ENCODE data around the gene PGM5. TPM values are rescaled to one million over a fixed set of nuclear protein-coding genes. Genes with fewer than 3 reads are reported as not detected.

The PGM5 gene
- total and polyA plus RNA-seq, 2 experiments from 2014 or later: not detected

GRCh38 chr9:68476422-68476821 lies 120.0 kb downstream of the PGM5 start:
- Mint-ChIP-seq H3K36me3 (ENCODE audit: low read depth) (no peaks in the 10 kb centered on the region), H3K27me3 (ENCODE audit: insufficient read depth, low read depth, poor library complexity) (no peaks in the 10 kb centered on the region), H3K27ac (no peak overlapping the region), H3K4me3 (no peak overlapping the region), H3K4me1 (no peaks in the 10 kb centered on the region), H3K9me3 (no peaks in the 10 kb centered on the region; the same call in 2 of the 3 replicates)
- ATAC-seq: no peak
- Histone ChIP-seq H3K4me1 (ENCODE audit: insufficient read depth) (no peaks in the 10 kb centered on the region), H3K4me2 (no peak overlapping the region), H2AFZ (no peak overlapping the region), H3K36me3 (ENCODE audit: insufficient read depth) (no peaks in the 10 kb centered on the region), H4K20me1 (replicated peaks; ENCODE audit: insufficient read depth) (no peaks in the 10 kb centered on the region), H3K27ac (ENCODE audit: low read depth) (no peak overlapping the region), H3F3A (replicated peaks; ENCODE audit: low read depth) (no peaks in the 10 kb centered on the region), H3K79me2 (replicated peaks; ENCODE audit: insufficient read depth) (no peaks in the 10 kb centered on the region), H3K4me3 (no peak overlapping the region), H3K9me2 (ENCODE audit: insufficient read depth) (no peaks in the 10 kb centered on the region), H3K27me3 (ENCODE audit: insufficient read depth) (peaks cover 9% of the 10 kb centered on the region; the same call in 1 of the 2 replicates)
- TF ChIP-seq ZNF114 (CRISPR knock-in tag; IDR thresholded peaks at IDR 0.05): no peak
- no peak for TF ChIP-seq POLR2AphosphoS5 (IDR thresholded peaks at IDR 0.05; ENCODE audit: low read depth)
- no peak for TF ChIP-seq EZH2phosphoT487 (IDR thresholded peaks at IDR 0.05; ENCODE audit: unreplicated experiment)
- TF ChIP-seq CTCF (conservative IDR thresholded peaks at IDR 0.05; ENCODE audit: low read depth in 2 of 2): no peak
- no peak for TF ChIP-seq ZNF462 (CRISPR knock-in tag; IDR thresholded peaks at IDR 0.05)
- no peak for TF ChIP-seq REST (IDR thresholded peaks at IDR 0.05; ENCODE audit: unreplicated experiment)
- no peak for TF ChIP-seq JUNB (IDR thresholded peaks at IDR 0.05; ENCODE audit: unreplicated experiment)
- TF ChIP-seq CREB1 (CRISPR knock-in tag; IDR thresholded peaks at IDR 0.05; ENCODE audit: low read depth): no peak
- no peak for DNase-seq (ENCODE audit: low spot score)

Data from GM23338 (cell line).